Stimulated activated CD4-positive, alpha-beta T cell treated with anti-CD3 and anti-CD28 coated beads, Interleukin-1b, Interleukin-23, amount 100 ng/mL, for 4 hours (primary cell): ENCODE data around the gene NOLC1.

Experiments used
- DNase-seq, 2 donors: peaks; one replicate each; pipeline ENCODE4 v3.0.0-alpha.2; 2020; ENCODE audit warnings: low read depth in 2 of 2

Gene NOLC1

GRCh38 chr10:102121739-102122372 is 30.3 kb upstream of the NOLC1 start:
- no peak for DNase-seq

DNA sequence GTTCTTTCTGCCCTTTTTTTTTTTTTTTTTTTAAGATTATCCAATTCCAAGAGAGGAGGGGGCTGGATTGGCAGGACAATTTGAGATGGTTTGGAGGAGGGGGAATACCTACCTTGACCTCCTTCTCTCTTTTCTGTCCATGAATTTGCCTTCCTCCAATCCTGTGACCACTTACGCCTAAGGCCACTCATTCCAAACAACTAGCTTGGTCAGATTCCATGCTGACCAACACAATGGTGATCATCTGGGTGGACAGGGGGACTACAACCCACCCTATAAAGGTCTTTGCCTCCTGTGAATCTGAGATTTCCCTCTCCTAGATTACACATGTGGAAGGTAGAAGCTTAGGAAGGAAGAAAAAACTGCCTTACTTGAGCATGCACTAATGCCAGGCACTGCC is 29.7 kb upstream of the NOLC1 start:
- DNase-seq: no peak

DNA sequence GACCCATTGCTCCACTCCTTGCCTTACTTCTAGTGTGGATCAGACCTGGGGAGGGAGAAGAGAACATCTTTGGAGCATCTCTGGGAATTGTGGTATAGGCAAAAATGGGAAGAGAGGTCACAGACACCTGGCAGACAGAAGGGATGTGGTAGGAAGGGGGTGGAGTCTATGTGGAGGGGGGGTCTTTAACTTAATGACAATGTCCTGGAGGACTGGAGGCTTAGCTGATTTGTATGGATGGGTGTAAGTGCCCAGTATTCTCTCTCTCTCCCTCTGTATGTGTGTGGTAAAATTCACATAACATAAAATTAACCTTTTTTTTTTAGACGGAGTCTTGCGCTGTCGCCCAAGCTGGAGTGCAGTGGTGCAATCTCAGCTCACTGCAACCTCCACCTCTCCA is 29.0 kb upstream of the NOLC1 start:
- no peak for DNase-seq

- DNase-seq: no peak
Measured at GRCh38 chr10:102131286-102132170, 20.7 kb upstream of the NOLC1 start.

DNA sequence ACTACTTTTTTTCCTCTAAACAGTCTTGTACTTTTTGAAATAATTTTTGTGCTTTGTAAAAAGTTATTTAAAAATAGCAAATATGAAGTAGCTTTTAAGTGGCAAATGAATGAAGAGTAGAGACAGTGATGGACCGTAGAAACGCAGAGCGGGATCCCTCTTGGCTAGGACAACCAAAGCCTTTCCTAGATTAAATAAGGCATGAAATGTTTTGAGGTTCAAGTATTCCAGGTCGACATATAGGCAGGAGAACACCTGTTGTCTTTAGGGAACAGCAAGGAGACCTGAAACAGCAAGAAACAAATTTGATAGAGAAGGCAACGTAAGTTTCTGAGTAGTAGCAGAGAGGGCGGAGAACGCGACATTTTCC is 20.0 kb upstream of the NOLC1 start:
- no peak for DNase-seq

- DNase-seq: peak; percentile 92 to 94
Measured at GRCh38 chr10:102132563-102133372, 19.4 kb upstream of the NOLC1 start, which contains the start of gene PPRC1. Gene PPRC1, plus strand, starts transcription at chr10:102133040. Its CDS starts 29 bp downstream, at chr10:102133069.

DNA sequence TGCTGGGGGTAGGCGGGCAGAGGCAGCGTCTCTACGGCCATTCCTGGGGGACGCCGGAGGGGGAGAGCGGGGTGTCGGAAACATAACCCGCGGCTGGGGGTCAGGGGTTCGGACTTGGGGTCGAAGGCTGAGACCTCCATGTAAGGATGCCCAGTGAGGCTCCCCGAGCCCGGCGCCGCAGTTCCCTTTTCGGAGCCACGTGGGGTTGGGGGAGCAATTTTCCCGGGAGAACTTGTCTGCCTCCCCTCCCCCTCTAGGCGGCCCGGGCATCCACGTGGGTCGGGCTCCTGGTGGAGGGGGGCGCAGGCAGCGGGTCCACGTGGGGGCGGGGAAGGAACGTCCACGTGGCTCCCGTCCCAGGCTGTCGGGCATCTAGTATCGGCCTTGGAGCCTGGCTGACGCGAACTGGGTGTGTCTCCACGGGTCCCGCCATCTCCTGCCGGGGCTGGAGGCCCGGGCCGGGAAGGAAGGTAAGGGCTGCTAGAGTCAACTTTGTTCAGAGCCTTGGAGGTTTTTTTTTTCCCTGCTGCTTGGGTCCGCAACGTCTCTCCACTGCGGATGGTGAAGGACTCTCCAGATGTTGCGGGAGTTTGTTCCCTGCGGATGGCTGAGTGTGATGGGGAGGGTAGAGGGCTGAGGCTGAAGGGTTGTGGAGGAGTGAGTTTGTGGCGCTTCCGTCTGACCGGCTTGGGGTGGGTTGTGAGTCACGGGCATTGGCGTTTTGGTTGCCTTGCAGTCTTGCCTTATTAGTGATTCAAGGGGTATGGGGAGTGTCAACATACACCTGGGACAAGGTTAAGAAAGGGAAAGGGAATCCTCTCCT is 18.6 kb upstream of the NOLC1 start:
- DNase-seq: peak; percentile 64 to 72

DNA sequence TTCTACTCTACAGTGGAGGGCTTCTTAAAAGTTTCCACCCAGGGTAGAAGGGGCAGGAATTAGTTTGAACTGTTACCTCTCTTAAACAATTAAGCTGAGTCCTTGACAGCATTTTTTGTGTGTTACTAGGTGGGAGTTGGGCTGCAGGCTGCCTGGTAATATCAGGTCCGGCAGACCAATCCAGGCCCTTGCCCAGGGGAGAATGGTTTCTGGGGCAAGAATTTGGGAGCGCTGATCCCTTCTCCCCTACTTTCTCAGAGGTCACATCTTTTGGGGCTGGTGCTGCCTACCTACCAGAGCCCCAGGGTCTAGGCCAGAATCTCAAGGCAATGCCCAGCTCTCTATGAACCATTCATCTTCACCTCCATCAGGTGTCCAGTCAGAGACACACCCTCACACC is 17.8 kb upstream of the NOLC1 start:
- DNase-seq: no peak

- no peak for DNase-seq
Measured at GRCh38 chr10:102135956-102136526, 16.1 kb upstream of the NOLC1 start.

DNA sequence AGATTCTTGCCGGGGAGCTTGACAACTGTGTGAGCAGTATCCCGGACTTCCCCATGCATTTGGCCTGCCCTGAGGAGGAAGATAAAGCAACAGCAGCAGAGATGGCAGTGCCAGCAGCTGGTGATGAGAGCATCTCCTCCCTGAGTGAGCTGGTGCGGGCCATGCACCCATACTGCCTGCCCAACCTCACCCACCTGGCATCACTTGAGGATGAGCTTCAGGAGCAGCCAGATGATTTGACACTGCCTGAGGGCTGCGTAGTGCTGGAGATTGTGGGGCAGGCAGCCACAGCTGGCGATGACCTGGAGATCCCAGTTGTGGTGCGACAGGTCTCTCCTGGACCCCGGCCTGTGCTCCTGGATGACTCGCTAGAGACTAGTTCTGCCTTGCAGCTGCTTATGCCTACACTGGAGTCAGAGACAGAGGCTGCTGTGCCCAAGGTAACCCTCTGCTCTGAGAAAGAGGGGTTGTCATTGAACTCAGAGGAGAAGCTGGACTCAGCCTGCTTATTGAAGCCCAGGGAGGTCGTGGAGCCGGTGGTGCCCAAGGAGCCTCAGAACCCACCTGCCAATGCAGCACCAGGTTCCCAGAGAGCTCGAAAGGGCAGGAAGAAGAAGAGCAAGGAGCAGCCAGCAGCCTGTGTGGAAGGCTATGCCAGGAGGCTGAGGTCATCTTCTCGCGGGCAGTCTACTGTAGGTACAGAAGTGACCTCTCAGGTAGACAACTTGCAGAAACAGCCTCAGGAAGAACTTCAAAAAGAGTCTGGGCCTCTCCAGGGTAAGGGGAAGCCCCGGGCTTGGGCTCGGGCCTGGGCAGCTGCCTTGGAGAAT is 12.7 kb upstream of the NOLC1 start:
- DNase-seq: no peak

DNA sequence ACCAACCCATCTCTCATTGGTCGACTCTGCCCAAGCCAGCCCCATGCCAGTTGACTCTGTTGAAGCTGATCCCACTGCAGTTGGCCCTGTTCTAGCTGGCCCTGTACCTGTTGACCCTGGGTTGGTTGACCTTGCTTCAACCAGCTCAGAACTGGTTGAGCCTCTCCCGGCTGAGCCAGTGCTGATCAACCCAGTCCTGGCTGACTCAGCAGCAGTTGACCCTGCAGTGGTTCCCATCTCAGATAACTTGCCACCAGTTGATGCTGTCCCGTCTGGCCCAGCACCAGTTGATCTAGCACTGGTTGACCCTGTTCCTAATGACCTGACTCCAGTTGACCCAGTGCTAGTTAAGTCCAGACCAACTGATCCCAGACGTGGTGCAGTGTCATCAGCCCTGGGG is 12.0 kb upstream of the NOLC1 start:
- DNase-seq: no peak

DNA sequence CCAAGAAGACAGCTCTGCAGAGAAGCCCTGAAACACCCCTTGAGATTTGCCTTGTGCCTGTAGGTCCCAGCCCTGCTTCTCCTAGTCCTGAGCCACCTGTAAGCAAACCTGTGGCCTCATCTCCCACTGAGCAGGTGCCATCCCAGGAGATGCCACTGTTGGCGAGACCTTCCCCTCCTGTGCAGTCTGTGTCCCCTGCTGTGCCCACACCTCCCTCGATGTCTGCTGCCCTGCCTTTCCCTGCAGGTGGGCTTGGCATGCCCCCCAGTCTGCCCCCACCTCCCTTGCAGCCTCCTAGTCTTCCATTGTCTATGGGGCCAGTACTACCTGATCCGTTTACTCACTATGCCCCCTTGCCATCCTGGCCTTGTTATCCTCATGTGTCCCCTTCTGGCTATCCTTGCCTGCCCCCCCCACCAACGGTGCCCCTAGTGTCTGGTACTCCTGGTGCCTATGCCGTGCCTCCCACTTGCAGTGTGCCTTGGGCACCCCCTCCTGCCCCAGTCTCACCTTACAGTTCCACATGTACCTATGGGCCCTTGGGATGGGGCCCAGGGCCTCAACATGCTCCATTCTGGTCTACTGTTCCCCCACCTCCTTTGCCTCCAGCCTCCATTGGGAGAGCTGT is 11.2 kb upstream of the NOLC1 start:
- DNase-seq: no peak

DNA sequence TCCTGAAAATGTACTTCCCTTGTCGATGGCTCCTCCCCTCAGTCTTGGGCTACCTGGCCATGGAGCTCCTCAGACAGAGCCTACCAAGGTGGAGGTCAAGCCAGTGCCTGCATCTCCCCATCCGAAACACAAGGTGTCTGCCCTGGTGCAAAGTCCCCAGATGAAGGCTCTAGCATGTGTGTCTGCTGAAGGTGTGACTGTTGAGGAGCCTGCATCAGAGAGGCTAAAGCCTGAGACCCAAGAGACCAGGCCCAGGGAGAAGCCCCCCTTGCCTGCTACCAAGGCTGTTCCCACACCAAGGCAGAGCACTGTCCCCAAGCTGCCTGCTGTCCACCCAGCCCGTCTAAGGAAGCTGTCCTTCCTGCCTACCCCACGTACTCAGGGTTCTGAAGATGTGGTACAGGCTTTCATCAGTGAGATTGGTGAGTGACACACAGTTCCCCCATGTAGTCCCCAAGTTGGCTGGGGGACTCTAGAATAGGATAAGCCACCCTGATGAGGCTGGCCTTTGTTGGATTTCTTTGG is 10.5 kb upstream of the NOLC1 start:
- no peak for DNase-seq

DNA sequence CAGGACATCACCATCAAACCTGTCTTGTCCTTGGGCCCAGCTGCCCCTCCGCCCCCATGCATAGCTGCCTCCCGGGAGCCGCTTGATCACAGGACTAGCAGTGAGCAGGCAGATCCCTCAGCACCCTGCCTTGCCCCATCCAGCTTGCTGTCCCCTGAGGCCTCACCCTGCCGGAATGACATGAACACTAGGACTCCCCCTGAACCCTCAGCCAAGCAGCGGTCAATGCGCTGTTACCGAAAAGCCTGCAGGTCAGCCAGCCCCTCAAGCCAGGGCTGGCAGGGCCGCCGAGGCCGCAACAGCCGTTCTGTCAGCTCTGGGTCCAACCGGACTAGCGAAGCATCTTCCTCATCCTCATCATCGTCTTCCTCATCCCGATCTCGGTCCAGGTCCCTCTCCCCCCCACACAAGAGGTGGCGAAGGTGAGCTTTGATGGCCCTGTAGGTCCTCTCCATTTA is 5.2 kb upstream of the NOLC1 start:
- DNase-seq: no peak

- no peak for DNase-seq
Measured at GRCh38 chr10:102147561-102147960, 4.6 kb upstream of the NOLC1 start.

DNA sequence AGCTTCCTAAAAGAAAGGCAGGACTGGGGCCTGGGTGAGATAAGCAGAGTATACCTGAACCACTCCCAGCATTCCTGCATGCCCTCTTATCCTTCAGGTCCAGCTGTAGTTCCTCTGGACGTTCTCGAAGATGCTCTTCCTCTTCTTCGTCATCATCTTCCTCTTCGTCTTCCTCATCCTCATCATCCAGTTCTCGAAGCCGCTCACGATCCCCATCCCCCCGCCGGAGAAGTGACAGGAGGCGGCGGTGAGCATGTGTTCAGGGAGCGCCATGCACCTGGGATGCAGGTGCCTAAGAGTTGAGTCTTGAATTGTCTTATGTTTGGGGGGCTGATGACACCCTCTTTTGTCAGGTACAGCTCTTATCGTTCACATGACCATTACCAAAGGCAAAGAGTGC is 3.9 kb upstream of the NOLC1 start:
- no peak for DNase-seq

DNA sequence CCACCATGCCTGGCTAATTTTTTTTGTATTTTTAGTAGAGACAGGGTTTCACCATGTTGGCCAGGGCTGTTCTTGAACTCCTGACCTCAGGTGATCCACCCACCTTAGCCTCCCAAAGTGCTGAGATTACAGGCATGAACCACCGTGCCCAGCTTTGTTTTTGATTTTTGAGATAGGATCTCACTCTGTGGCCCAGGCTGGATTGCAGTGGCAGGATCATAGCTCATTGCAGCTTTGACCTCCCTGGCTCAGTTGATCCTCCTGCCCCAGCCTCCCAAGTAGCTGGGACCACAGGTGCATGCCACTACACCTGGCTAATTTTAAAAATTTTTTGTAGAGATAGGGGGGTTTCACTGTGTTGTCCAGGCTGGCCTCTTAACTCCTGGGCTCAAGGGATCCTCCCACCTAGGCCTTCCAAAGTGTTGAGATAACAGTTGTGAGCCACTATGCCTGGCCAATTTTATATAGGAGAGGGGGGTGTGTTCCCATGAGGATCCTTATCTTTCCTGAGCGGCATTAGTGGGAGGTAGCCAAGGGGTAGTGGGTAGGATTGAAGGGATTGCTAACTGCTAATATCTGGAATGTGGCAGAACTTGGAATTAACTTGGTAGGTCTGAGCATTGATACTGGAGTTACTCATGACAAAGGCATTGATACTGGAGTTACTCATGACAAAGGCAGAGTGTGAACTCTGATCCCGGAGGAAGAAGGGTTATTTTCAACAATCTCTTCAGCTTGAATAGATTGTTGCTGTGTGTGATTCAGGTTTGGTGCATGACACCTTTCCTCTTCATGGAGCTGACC is 1.0 kb upstream of the NOLC1 start:
- no peak for DNase-seq

DNA sequence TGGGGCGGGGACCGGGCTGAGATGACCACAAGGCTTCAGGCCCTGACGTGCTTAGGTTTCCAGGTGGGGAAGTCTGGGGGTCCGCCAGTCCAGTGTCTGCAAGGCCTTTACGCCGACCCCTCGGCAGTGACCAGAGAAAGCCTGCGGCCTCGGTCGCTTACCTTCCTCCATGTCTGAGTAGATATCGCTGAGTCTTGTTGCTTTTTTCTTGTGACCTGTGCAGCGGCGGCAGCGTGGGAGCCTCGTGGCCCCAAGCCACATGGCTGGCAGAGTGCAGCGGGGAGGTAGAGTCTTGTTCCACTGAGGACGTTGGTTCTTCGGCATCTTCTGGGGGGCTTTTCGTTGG is 329 bp downstream of the NOLC1 start:
- peak; percentile 38 to 49 for DNase-seq
